ENCODE measurements around the gene IL15. TPM values are rescaled to one million over a fixed set of nuclear protein-coding genes. Genes with fewer than 3 reads are reported as not detected.

Gene IL15, protein sequence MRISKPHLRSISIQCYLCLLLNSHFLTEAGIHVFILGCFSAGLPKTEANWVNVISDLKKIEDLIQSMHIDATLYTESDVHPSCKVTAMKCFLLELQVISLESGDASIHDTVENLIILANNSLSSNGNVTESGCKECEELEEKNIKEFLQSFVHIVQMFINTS
- 1.3 and 5.5 TPM in 2 replicates for total RNA-seq

DNA sequence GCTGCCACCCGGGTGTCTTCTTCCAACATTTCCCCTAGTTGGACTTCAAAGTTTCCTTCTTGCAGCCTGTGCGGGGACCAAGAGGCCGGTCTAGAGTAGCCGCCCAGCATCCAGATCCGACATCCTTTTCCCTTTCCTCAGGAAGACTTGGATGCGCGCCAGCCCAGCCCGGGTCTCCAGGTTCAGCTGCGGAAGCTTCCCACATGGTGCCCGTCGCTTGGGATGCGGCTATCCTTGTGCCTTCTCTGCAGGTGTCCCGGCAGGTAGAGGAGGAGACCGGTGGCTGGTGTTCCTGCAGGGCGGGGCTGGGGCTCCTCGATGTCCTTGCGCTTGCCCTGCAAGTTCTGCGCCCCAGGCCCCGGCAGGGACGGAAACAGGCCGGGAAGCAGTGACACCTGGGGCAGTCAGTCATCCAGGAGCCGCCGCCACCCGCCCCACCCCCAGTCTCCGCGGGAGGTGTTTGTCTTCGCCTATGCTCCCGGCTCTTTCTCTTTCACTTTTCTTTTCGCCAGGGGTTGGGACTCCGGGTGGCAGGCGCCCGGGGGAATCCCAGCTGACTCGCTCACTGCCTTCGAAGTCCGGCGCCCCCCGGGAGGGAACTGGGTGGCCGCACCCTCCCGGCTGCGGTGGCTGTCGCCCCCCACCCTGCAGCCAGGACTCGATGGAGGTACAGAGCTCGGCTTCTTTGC, at the start of gene IL15:
Gene IL15 (plus strand): TSS at position 502 of the 689 bp plus-strand sequence. CDS start 82,882 bp downstream, outside the sequence.

Data from tracheal epithelial cell (primary cell).